HepG2 (cell line): ENCODE results near the gene TADA2B. TPM values are rescaled to one million over a fixed set of nuclear protein-coding genes. Genes with fewer than 3 reads are reported as not detected.

Source experiments
- BRCA1 ChIP-seq: sonication (generic); formaldehyde crosslinking; IDR thresholded peaks from 2 replicates; pipeline ENCODE4 v1.4.0; 2020; ENCODE audit warnings: missing genetic modification reagents
- CHCHD3 ChIP-seq: sonication (generic); formaldehyde crosslinking; IDR thresholded peaks from 2 replicates; pipeline ENCODE4 v1.8.0; 2022; ENCODE audit warnings: mild to moderate bottlenecking, missing genetic modification reagents, moderate library complexity
- HCFC1 ChIP-seq: fragments of 150-350 bp; IDR thresholded peaks from 2 replicates; pipeline ENCODE4 v1.6.1; 2014; ENCODE audit warnings: low read depth, low read length
- HNF4A ChIP-seq: sonication (generic); formaldehyde crosslinking; IDR thresholded peaks from 2 replicates; pipeline ENCODE4 v1.4.0; 2020; ENCODE audit warnings: missing genetic modification reagents
- MAFF ChIP-seq: IDR thresholded peaks from 2 replicates; pipeline ENCODE4 v1.6.1; 2011; ENCODE audit warnings: low read depth, low read length, improper control_type of control experiment
- PAX8 ChIP-seq: sonication (generic); formaldehyde crosslinking; IDR thresholded peaks from 2 replicates; pipeline ENCODE4 v1.8.0; 2022; ENCODE audit warnings: mild to moderate bottlenecking, missing genetic modification reagents, borderline replicate concordance
- RORA ChIP-seq: sonication (generic); formaldehyde crosslinking; IDR thresholded peaks from 2 replicates; pipeline ENCODE4 v1.5.0; 2020; ENCODE audit warnings: mild to moderate bottlenecking, missing genetic modification reagents, moderate library complexity
- SMAD1 ChIP-seq: sonication (generic); formaldehyde crosslinking; IDR thresholded peaks from 2 replicates; pipeline ENCODE4 v1.4.0; 2020; ENCODE audit warnings: missing genetic modification reagents, low read depth, mild to moderate bottlenecking, borderline replicate concordance
- SMC3 ChIP-seq: IDR thresholded peaks from 2 replicates; pipeline ENCODE4 v1.6.1; 2011; ENCODE audit warnings: low read length, improper control_type of control experiment
- SRSF4 ChIP-seq: fragments of 200-400 bp; formaldehyde crosslinking; IDR thresholded peaks from one replicate; pipeline ENCODE4 v1.6.1; 2018; ENCODE audit warnings: mild to moderate bottlenecking, low read depth, low read length, moderate library complexity; ENCODE audit not compliant: poor library complexity, severe bottlenecking
- TBX3 ChIP-seq: fragments of 450-650 bp; IDR thresholded peaks from 2 replicates; pipeline ENCODE4 v1.6.1; 2017; ENCODE audit warnings: antibody characterized with exemption, mild to moderate bottlenecking, inconsistent platforms, borderline replicate concordance
- YY1 ChIP-seq: IDR thresholded peaks from 2 replicates; pipeline ENCODE4 v1.6.1; 2011; ENCODE audit warnings: low read length, low read depth, moderate library complexity, mild to moderate bottlenecking; ENCODE audit not compliant: insufficient read depth, insufficient replicate concordance
- ZBTB39 ChIP-seq: sonication (generic); formaldehyde crosslinking; IDR thresholded peaks from 2 replicates; pipeline ENCODE4 v1.5.0; 2020; ENCODE audit warnings: missing genetic modification reagents
- ZFP1 ChIP-seq: IDR thresholded peaks from 2 replicates; pipeline ENCODE4 v1.6.1; 2016
- ZNF772 ChIP-seq: sonication (generic); formaldehyde crosslinking; IDR thresholded peaks from 2 replicates; pipeline ENCODE4 v1.5.0; 2020; ENCODE audit warnings: mild to moderate bottlenecking, missing genetic modification reagents
- ZNF83 ChIP-seq: sonication (generic); formaldehyde crosslinking; IDR thresholded peaks from 2 replicates; pipeline ENCODE4 v1.4.0; 2020; ENCODE audit warnings: missing genetic modification reagents, mild to moderate bottlenecking, borderline replicate concordance
- polyA plus RNA-seq, 8 experiments: library from polyadenylated mRNA; depleted of rRNA in 3 of 8; stranded (reverse) in 7 of 8; unstranded in 1 of 8; fragments of >200 nt; fragmentation: Illumina TruSeq in 4 of 8; extraction: Trizol in 4 of 8; gene quantifications; 2 replicates each; pipeline versions ENCODE4 v1.2.1 to v1.2.3, GENCODE V29; 2011 to 2016; ENCODE audit warnings: low read depth in 4 of 8, missing spikeins in 1 of 8, mixed read lengths in 1 of 8; ENCODE audit not compliant: insufficient read depth in 1 of 8
- total RNA-seq, 5 experiments: library from RNA; depleted of rRNA; stranded (reverse); fragments of >200 nt; fragmentation: Illumina TruSeq; extraction: Trizol; gene quantifications; 2 replicates each; pipeline ENCODE4 v1.2.3, GENCODE V29; 2016; ENCODE audit warnings: low read depth in 1 of 5
- TF ChIP-seq, protein P1 (sequence below): sonication (generic); formaldehyde crosslinking; IDR thresholded peaks from 2 replicates; pipeline ENCODE4 v1.5.1; 2020; ENCODE audit warnings: mild to moderate bottlenecking, missing genetic modification reagents, borderline replicate concordance
- TF ChIP-seq, protein P2 (sequence below): sonication (generic); formaldehyde crosslinking; IDR thresholded peaks from 2 replicates; pipeline ENCODE4 v1.4.0; 2020; ENCODE audit warnings: mild to moderate bottlenecking, missing genetic modification reagents
- TF ChIP-seq, protein P3 (sequence below): sonication (generic); formaldehyde crosslinking; IDR thresholded peaks from 2 replicates; pipeline ENCODE4 v1.4.0; 2020; ENCODE audit warnings: mild to moderate bottlenecking, low read depth, missing genetic modification reagents

The TADA2B gene
- total and polyA plus RNA-seq, 2 of the 13 experiments (the other 11 are each of a cell fraction or from before 2014, with no cell fraction given) = 4.6 to 8.9 TPM

DNA sequence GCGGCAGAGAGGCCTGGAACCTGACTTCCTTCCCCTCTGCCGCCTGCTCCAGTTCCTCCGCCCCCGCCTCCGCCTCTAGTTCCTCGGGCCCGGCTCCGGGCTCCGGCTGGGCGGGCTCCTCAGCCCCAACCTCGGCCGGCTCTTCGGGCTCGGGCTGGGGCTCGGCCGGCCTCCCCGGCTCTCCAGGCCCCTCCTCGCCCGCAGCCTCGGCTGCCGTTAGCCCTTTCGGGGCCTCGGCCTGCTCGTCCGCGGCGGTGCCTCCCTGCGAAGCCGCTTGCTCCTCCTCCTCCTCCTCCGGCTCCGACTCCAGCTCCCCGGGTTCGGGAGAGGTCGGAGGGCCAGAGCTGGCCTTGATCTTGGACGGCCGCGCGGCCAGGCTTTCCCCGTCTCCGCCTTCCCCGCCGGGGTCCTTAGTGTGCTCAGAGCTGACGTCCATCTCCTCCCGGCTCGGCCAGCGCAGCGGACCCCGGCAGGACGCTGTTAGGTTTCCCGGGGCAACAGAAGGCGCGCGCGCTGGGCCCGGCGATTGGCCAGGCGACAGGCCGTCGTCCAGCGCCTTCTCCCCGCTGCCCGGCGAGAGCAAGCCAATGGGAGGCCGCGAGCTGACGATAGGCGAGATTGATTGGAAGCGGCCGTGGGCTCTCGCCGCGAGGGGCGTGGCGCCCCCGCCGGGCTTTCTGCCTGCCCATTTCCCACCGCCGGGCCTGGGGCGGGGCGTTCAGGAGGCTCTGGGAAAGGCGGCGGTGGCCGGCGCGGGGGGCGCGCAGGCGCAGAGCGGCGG, 479 bp upstream of the TADA2B start (continued):
- TF ChIP-seq SRSF4 = no peak
- no peak for TF ChIP-seq TBX3
- 0 out of 2 replicates have a peak, but pooled peaks have one; percentile 71 for TF ChIP-seq ZNF772 (CRISPR knock-in tag)
- TF ChIP-seq, protein P1, sequence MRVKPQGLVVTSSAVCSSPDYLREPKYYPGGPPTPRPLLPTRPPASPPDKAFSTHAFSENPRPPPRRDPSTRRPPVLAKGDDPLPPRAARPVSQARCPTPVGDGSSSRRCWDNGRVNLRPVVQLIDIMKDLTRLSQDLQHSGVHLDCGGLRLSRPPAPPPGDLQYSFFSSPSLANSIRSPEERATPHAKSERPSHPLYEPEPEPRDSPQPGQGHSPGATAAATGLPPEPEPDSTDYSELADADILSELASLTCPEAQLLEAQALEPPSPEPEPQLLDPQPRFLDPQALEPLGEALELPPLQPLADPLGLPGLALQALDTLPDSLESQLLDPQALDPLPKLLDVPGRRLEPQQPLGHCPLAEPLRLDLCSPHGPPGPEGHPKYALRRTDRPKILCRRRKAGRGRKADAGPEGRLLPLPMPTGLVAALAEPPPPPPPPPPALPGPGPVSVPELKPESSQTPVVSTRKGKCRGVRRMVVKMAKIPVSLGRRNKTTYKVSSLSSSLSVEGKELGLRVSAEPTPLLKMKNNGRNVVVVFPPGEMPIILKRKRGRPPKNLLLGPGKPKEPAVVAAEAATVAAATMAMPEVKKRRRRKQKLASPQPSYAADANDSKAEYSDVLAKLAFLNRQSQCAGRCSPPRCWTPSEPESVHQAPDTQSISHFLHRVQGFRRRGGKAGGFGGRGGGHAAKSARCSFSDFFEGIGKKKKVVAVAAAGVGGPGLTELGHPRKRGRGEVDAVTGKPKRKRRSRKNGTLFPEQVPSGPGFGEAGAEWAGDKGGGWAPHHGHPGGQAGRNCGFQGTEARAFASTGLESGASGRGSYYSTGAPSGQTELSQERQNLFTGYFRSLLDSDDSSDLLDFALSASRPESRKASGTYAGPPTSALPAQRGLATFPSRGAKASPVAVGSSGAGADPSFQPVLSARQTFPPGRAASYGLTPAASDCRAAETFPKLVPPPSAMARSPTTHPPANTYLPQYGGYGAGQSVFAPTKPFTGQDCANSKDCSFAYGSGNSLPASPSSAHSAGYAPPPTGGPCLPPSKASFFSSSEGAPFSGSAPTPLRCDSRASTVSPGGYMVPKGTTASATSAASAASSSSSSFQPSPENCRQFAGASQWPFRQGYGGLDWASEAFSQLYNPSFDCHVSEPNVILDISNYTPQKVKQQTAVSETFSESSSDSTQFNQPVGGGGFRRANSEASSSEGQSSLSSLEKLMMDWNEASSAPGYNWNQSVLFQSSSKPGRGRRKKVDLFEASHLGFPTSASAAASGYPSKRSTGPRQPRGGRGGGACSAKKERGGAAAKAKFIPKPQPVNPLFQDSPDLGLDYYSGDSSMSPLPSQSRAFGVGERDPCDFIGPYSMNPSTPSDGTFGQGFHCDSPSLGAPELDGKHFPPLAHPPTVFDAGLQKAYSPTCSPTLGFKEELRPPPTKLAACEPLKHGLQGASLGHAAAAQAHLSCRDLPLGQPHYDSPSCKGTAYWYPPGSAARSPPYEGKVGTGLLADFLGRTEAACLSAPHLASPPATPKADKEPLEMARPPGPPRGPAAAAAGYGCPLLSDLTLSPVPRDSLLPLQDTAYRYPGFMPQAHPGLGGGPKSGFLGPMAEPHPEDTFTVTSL (CRISPR knock-in tag) = no peak
- TF ChIP-seq RORA = no peak
- no peak for TF ChIP-seq PAX8 (CRISPR knock-in tag)
- no peak for TF ChIP-seq ZNF83 (CRISPR knock-in tag)
- TF ChIP-seq HNF4A (CRISPR knock-in tag) = no peak
- TF ChIP-seq ZFP1 (CRISPR knock-in tag) = no peak
- no peak for TF ChIP-seq BRCA1 (CRISPR knock-in tag)
- no peak for TF ChIP-seq CHCHD3 (CRISPR knock-in tag)
- TF ChIP-seq MAFF = no peak
- TF ChIP-seq SMC3 = no peak
- TF ChIP-seq, protein P2, sequence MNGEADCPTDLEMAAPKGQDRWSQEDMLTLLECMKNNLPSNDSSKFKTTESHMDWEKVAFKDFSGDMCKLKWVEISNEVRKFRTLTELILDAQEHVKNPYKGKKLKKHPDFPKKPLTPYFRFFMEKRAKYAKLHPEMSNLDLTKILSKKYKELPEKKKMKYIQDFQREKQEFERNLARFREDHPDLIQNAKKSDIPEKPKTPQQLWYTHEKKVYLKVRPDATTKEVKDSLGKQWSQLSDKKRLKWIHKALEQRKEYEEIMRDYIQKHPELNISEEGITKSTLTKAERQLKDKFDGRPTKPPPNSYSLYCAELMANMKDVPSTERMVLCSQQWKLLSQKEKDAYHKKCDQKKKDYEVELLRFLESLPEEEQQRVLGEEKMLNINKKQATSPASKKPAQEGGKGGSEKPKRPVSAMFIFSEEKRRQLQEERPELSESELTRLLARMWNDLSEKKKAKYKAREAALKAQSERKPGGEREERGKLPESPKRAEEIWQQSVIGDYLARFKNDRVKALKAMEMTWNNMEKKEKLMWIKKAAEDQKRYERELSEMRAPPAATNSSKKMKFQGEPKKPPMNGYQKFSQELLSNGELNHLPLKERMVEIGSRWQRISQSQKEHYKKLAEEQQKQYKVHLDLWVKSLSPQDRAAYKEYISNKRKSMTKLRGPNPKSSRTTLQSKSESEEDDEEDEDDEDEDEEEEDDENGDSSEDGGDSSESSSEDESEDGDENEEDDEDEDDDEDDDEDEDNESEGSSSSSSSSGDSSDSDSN (CRISPR knock-in tag) = peak; percentile 59; the same call in 1 of the 2 replicates
- TF ChIP-seq SMAD1 = no peak
- TF ChIP-seq, protein P3, sequence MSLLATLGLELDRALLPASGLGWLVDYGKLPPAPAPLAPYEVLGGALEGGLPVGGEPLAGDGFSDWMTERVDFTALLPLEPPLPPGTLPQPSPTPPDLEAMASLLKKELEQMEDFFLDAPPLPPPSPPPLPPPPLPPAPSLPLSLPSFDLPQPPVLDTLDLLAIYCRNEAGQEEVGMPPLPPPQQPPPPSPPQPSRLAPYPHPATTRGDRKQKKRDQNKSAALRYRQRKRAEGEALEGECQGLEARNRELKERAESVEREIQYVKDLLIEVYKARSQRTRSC (CRISPR knock-in tag) = no peak
- no peak for TF ChIP-seq HCFC1
- TF ChIP-seq YY1 = no peak
- TF ChIP-seq ZBTB39 (CRISPR knock-in tag) = no peak
